ENCODE measurements around the gene EPHA4.

GRCh38 chr2:221614274-221614673, 42.2 kb upstream of the EPHA4 start:
- TF ChIP-seq, protein P1, sequence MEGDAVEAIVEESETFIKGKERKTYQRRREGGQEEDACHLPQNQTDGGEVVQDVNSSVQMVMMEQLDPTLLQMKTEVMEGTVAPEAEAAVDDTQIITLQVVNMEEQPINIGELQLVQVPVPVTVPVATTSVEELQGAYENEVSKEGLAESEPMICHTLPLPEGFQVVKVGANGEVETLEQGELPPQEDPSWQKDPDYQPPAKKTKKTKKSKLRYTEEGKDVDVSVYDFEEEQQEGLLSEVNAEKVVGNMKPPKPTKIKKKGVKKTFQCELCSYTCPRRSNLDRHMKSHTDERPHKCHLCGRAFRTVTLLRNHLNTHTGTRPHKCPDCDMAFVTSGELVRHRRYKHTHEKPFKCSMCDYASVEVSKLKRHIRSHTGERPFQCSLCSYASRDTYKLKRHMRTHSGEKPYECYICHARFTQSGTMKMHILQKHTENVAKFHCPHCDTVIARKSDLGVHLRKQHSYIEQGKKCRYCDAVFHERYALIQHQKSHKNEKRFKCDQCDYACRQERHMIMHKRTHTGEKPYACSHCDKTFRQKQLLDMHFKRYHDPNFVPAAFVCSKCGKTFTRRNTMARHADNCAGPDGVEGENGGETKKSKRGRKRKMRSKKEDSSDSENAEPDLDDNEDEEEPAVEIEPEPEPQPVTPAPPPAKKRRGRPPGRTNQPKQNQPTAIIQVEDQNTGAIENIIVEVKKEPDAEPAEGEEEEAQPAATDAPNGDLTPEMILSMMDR (IDR thresholded peaks at IDR 0.05), result no peak
- TF ChIP-seq EZH2 (IDR thresholded peaks at IDR 0.05; ENCODE audit: borderline replicate concordance, insufficient read depth, low read depth, low read length, poor library complexity, severe bottlenecking), result no peak
